Fibroblast of skin of right quadriceps (primary cell): ENCODE measurements around the gene CMBL.
"Not testable (repeated sequence)": the region's sequence is repeated elsewhere in the genome, so short reads cannot be mapped to it uniquely, and the experiment has no call there.

ENCODE experiments used
- DNase-seq: peaks from one replicate; pipeline ENCODE4 v3.0.0-alpha.2; 2013

The CMBL gene

DNA sequence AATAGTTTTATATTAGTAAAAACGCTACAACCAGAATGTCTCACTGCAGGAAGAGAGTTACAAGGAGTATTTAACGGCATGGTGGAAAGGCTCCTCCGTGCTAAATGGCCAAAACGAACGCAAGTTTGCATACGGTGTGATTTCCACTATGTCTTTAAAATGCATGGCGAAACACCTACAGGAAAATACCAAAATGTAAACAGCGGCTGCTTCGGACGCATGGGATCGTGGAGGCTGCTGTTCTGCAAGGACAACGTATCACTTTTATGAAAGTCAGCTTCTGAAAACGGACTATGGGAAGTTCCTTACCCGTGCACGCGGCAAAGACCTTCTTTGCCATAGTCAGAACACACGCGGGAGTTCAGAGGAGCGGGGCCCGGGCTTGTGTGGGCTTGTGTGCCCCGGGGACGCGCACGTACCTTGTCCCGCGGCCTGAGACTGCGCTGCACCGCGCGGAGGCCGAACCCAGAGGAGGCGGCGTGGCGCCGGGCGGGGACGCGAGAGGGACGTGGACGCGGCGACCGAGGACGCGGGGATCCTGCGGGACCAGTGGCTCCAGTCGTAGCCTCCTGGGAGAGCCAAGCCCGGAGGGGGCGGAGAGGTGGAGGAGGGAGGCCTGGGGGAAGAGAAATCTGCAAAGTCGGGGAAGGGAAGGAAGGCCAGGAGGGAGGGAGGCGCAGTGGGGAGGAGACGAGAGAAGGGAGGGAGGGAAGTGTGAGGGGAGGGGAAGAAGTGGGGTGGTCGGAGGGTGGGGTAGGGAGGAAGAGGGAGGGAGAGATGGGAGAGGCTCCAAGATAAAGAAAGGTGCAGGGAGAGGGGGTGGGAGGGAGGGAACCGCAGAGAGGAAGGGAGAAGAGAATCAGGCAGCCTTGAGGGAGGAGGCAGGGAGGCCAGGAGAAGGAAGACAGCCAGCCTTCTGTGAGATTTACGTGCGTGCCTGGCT, at the start of gene CMBL:
Gene CMBL, minus strand, starts transcription at position 697 of the 943 bp plus-strand sequence. CDS start 17,140 bp downstream, outside the sequence.
- DNase-seq = peak; percentile 53

GRCh38 chr5:10355071-10355889, 47.6 kb upstream of the CMBL start:
- DNase-seq = peak; percentile 77

GRCh38 chr5:10354048-10354872, 46.6 kb upstream of the CMBL start:
- DNase-seq = peak; percentile 42

DNA sequence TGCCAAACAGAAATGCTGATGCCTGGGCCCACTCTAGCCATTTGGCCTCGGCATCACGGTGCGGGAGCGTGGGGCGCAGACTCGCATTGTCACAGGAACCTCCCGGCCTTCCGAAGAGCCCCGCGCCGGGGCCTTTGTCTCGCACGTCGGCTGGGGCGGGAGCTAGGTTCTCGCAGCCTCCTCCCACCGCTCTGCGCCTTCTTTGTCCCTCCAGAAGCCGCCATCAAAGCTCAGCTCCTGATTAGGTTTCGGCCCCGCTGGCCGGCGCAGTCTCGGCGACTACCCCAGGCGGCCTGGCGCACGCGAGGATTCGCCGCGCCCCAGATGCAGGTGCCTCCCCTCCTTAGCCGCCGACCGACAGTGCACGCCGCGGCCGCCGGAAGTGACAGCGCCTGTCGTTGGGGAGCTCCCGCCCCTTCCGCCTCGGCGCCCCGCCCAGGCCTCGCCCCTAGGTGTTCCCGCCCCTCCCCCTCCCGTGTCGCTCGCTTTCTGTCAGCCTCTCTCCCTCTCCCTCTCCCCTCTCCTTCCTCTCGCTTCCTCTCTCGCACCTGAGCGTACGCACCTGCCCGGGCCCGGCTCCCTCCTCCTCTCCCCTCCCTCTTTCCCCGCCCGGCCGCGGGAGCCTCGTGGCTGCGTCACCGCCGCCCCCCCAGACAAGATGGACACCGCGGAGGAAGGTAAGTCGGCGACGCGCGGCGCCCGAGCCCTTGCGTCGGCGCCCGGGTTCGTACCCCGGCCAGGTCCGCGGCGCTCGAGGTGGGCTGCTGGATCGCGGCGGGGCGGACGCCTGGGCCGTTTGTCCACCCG, 45.7 kb upstream of the CMBL start, which contains the start of gene MARCHF6:
Gene MARCHF6, plus strand, starts transcription at position 455 of the 807 bp plus-strand sequence. Its CDS starts 204 bp downstream, at position 659.
- DNase-seq = peak; percentile 92

- peak; percentile 36 for DNase-seq
Measured at GRCh38 chr5:10352430-10353240, 44.9 kb upstream of the CMBL start.

DNA sequence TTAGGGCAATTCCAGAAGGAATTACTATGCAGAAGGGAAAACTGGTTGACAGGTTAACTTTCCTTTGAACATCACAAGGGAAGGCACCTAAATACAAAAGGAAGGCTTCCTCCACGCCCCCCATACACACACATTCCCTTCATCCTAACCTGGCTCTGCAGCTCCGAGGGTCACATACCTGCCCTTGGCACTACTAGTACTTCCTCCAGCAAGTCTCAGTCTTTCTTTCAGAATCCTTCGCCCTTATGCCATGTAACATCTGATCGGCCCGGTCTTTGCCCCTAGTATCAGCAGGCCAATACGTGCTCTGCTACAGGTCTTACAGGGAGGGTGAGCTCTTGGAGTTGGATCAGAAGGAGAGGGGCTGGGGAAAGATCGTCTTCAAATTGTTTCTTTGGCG, 44.2 kb upstream of the CMBL start:
- DNase-seq = no peak

DNA sequence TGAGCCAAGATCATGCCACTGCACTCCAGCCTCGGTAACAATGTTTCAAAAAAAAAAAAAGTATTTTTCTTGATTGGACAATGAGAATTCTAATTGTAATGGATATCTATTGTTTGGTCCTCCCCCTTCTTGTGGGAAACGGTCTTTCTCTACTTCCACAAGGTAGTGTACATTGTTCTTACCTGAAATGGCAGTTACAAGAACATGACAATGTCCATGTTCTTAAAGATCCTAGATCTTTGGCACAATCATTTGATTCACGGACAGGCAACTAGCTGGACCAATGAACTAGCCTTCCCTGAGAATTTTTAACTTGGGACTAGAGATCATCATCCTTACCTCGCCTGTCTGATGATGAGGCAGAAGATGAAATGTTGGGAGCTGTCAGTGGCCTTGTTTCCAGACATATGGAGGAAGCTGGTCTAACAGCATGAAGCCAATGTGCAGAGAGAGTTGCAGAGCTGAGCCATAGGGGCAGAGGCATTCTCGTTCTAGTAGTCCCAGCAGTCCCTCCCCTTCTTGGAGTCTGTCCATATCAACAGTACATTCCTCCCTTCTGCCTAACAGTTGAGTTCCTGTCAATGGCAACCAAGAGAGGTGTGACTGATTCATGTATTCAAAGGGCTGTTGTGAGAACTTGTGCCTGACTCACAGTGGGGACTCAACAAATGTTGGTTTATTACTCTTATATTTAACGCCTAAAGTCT, 43.6 kb upstream of the CMBL start:
- DNase-seq = peak; percentile 77

GRCh38 chr5:10348258-10348657, 40.6 kb upstream of the CMBL start:
- DNase-seq = no peak

GRCh38 chr5:10344461-10345106, 36.9 kb upstream of the CMBL start:
- not testable (repeated sequence) for DNase-seq

- no peak for DNase-seq
Measured at GRCh38 chr5:10343486-10343885, 35.8 kb upstream of the CMBL start.

- DNase-seq = no peak
Measured at GRCh38 chr5:10339958-10340357, 32.3 kb upstream of the CMBL start.

GRCh38 chr5:10339058-10339811, 31.5 kb upstream of the CMBL start:
- DNase-seq = no peak

GRCh38 chr5:10338686-10339057, 31.0 kb upstream of the CMBL start:
- DNase-seq = no peak

DNA sequence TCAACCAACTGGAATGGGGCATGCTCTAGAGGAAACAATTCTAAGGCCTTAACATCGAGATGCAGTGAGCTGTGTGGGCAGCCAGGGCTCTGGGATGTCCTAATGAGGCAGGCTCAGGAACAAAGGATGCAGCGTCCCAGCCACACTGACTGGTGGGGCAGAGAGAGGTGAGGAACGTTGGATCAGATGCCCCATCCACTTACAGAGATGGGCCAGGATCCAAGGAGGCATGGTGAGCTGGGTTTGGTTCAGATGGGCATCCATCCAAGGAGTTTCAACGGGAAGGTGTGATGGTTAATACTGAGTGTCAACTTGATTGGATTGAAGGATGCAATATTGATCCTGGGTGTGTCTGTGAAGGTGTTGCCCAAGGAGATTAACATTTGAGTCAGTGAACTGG, 30.3 kb upstream of the CMBL start:
- no peak for DNase-seq

GRCh38 chr5:10337107-10337506, 29.4 kb upstream of the CMBL start:
- DNase-seq = no peak

GRCh38 chr5:10335711-10336470, 28.2 kb upstream of the CMBL start:
- DNase-seq = no peak

- DNase-seq = no peak
Measured at GRCh38 chr5:10334831-10335230, 27.1 kb upstream of the CMBL start.
